Endothelial cell of umbilical vein (primary cell): ENCODE measurements around the gene C1orf159. TPM values are rescaled to one million over a fixed set of nuclear protein-coding genes. Genes with fewer than 3 reads are reported as not detected.

Experiments
- BruUV-seq: library from RNA; stranded (reverse); fragments of 400-500 nt; replicated peaks from 2 replicates; lab custom pipeline; 2021; lab: Mats Ljungman, UMichigan
- CTCF ChIA-PET: fragments of 300-600, 350-600 bp; sonication (Branson Sonifier 250); formaldehyde crosslinking; loops from one replicate; lab custom pipeline; 2021; ENCODE audit warnings: antibody characterized with exemption, inconsistent platforms; lab: Charles Lee
- POLR2A ChIA-PET: fragments of 300-600, 350-600 bp; sonication (Branson Sonifier 250); formaldehyde crosslinking; loops from one replicate; lab custom pipeline; 2021; ENCODE audit warnings: antibody characterized with exemption, inconsistent platforms; lab: Charles Lee
- DNase-seq: peaks from one replicate; pipeline ENCODE4 v3.0.0-alpha.2; 2011; ENCODE audit warnings: low read depth, low spot score
- FAIRE-seq: peaks from 2 replicates; lab custom pipeline; 2011; peaks lifted over from hg19 to GRCh38; lab: Jason Lieb, UNC
- H2AFZ ChIP-seq: 2 replicates; pipeline ENCODE4 v1.6.0; 2012; ENCODE audit warnings: low read depth, low read length, control low read depth, inconsistent platforms
- H3K27ac ChIP-seq: 2 replicates; pipeline ENCODE4 v1.5.1; 2011; ENCODE audit warnings: low read depth, mild to moderate bottlenecking, control low read depth, low read length, moderate library complexity; ENCODE audit not compliant: insufficient read depth
- H3K27me3 ChIP-seq, 2 experiments: 2 replicates each; pipeline versions ENCODE4 v1.6.0 to v1.6.1; 2011; ENCODE audit warnings: low read length in 2 of 2, mixed read lengths in 1 of 2; ENCODE audit not compliant: control insufficient read depth in 2 of 2, insufficient read depth in 2 of 2
- H3K36me3 ChIP-seq, 2 experiments: 2 replicates in 1 of 2; 3 replicates in 1 of 2; pipeline ENCODE4 v1.5.1; 2011; ENCODE audit warnings: low read length in 2 of 2, mild to moderate bottlenecking in 1 of 2, moderate library complexity in 1 of 2; ENCODE audit not compliant: control insufficient read depth in 2 of 2, insufficient read depth in 2 of 2; ENCODE audit errors: extremely low read depth in 1 of 2
- H3K4me1 ChIP-seq: 3 replicates; pipeline ENCODE4 v1.5.1; 2011; ENCODE audit warnings: mild to moderate bottlenecking, low read length; ENCODE audit not compliant: control insufficient read depth, insufficient read depth; ENCODE audit errors: extremely low read depth
- H3K4me2 ChIP-seq: 2 replicates; pipeline ENCODE4 v1.6.1; 2011; ENCODE audit warnings: low read length, control low read depth, mixed read lengths; ENCODE audit not compliant: insufficient read depth
- H3K4me3 ChIP-seq, 3 experiments: fragments of 200-600 bp in 1 of 3; sonication (generic), shearing (Covaris generic) in 1 of 3; replicated peaks in 1 of 3; 2 replicates each; pipeline ENCODE4 v1.5.1; 2011 to 2016; ENCODE audit warnings: control low read depth in 3 of 3, low read length in 3 of 3, mild to moderate bottlenecking in 2 of 3, inconsistent platforms in 1 of 3, low read depth in 1 of 3, moderate library complexity in 1 of 3; ENCODE audit not compliant: insufficient read depth in 1 of 3
- H3K79me2 ChIP-seq: 2 replicates; pipeline ENCODE4 v1.6.0; 2012; ENCODE audit warnings: low read length, inconsistent platforms; ENCODE audit not compliant: control insufficient read depth, insufficient read depth
- H3K9ac ChIP-seq: replicated peaks from 2 replicates; pipeline ENCODE3; 2011; ENCODE audit warnings: low read length, control low read depth; ENCODE audit not compliant: insufficient read depth; ENCODE audit errors: extremely low read depth
- H3K9me1 ChIP-seq: replicated peaks from 3 replicates; pipeline ENCODE4 v1.6.0; 2011; ENCODE audit warnings: mild to moderate bottlenecking, low read length; ENCODE audit not compliant: control insufficient read depth, insufficient read depth; ENCODE audit errors: extremely low read depth
- H3K9me3 ChIP-seq: replicated peaks from 2 replicates; pipeline ENCODE4 v1.5.1; 2012; ENCODE audit warnings: low read length, inconsistent platforms; ENCODE audit not compliant: control insufficient read depth, insufficient read depth
- H4K20me1 ChIP-seq: replicated peaks from 2 replicates; pipeline ENCODE3; 2011; ENCODE audit warnings: mild to moderate bottlenecking, low read length; ENCODE audit not compliant: control insufficient read depth, insufficient read depth; ENCODE audit errors: extremely low read depth
- CTCF ChIP-seq, 2 donors: IDR thresholded peaks; 1 replicate in 1 of 2; 2 replicates in 1 of 2; pipeline ENCODE4 v1.5.1; 2011; ENCODE audit warnings: low read length in 2 of 2, mild to moderate bottlenecking in 2 of 2, moderate library complexity in 2 of 2, control low read depth in 1 of 2, inconsistent platforms in 1 of 2, low read depth in 1 of 2; ENCODE audit not compliant: insufficient read depth in 1 of 2; ENCODE audit errors: extremely low read depth in 1 of 2
- EZH2 ChIP-seq: IDR thresholded peaks from 2 replicates; pipeline ENCODE4 v1.6.1; 2012; ENCODE audit warnings: borderline replicate concordance, low read depth, mild to moderate bottlenecking, moderate library complexity, low read length, inconsistent platforms; ENCODE audit not compliant: severe bottlenecking
- FOS ChIP-seq: IDR thresholded peaks from 2 replicates; pipeline ENCODE4 v1.6.1; 2011; ENCODE audit warnings: mild to moderate bottlenecking, low read length, moderate library complexity, borderline replicate concordance; ENCODE audit not compliant: insufficient read depth
- GATA2 ChIP-seq: IDR thresholded peaks from 2 replicates; pipeline ENCODE4 v1.7.0; 2011; ENCODE audit warnings: low read depth, mild to moderate bottlenecking, moderate library complexity, mixed read lengths, low read length; ENCODE audit not compliant: insufficient read length, insufficient read depth
- JUN ChIP-seq: IDR thresholded peaks from 2 replicates; pipeline ENCODE4 v1.6.1; 2011; ENCODE audit warnings: borderline replicate concordance, low read depth; ENCODE audit not compliant: insufficient read length, insufficient read depth
- MAX ChIP-seq: IDR thresholded peaks from 2 replicates; pipeline ENCODE4 v1.6.1; 2011; ENCODE audit not compliant: insufficient read depth, insufficient read length
- MYC ChIP-seq: IDR thresholded peaks from one replicate; pipeline ENCODE4 v1.6.1; 2011; ENCODE audit warnings: mild to moderate bottlenecking, low read depth, low read length
- POLR2A ChIP-seq: IDR thresholded peaks from 2 replicates; pipeline ENCODE4 v1.6.1; 2012; ENCODE audit warnings: low read depth, mild to moderate bottlenecking, control low read depth, low read length
- POLR2AphosphoS5 ChIP-seq: IDR thresholded peaks from 2 replicates; pipeline ENCODE4 v1.6.1; 2012; ENCODE audit warnings: low read depth, mild to moderate bottlenecking, control low read depth, low read length, moderate library complexity; ENCODE audit not compliant: insufficient read depth
- dilution Hi-C: fragments of 300-500 bp; cut with MboI; formaldehyde crosslinking; loops from one replicate; pipeline ENCODE4 v1.15.0; 2019; ENCODE audit warnings: low sequenced_read_pairs; ENCODE audit not compliant: extremely low pct_ligation_motif_present
- intact Hi-C: fragments of 100-400 bp; cut with micrococcal nuclease; formaldehyde crosslinking; loops from one replicate; pipeline ENCODE4 v1.10.0; 2022
- polyA plus RNA-seq, 4 experiments: library from polyadenylated mRNA; depleted of rRNA in 3 of 4; stranded (reverse) in 3 of 4; unstranded in 1 of 4; fragments of >200 nt; gene quantifications; 2 replicates each; pipeline versions ENCODE4 v1.2.1 to v1.2.3, GENCODE V29; 2011 to 2012; ENCODE audit warnings: missing spikeins in 1 of 4
- total RNA-seq: library from RNA; stranded (reverse); gene quantifications from 2 replicates; pipeline ENCODE4 v1.2.3, GENCODE V29; 2021

Gene C1orf159
- total and polyA plus RNA-seq, 2 donors (not counting 3 experiments of a cell fraction or from before 2014, with no cell fraction given) = 16.1 to 20.1 TPM

GRCh38 chr1:1150100-1150499 lies 34.2 kb upstream of the C1orf159 start:
- Histone ChIP-seq H3K4me3 (no peak overlapping the region), H3K27ac (no peak overlapping the region), H4K20me1 (no peaks in the 10 kb centered on the region), H3K4me2 (no peak overlapping the region), H3K27me3 (no peaks in the 10 kb centered on the region), H3K36me3 (no peaks in the 10 kb centered on the region), H3K9me3 (no peaks in the 10 kb centered on the region), H3K9me1 (no peaks in the 10 kb centered on the region), H3K4me1 (no peaks in the 10 kb centered on the region), H2AFZ (no peak overlapping the region), H3K9ac (no peak overlapping the region), H3K79me2 (no peaks in the 10 kb centered on the region)
- DNase-seq = no peak
- POLR2A ChIA-PET = no interaction called here
- FAIRE-seq = no peak
- CTCF ChIA-PET = no interaction called here
- dilution Hi-C loops (no loop called here), intact Hi-C loops (no loop called here)
- TF ChIP-seq JUN (no peak), EZH2 (no peak), POLR2AphosphoS5 (no peak), MAX (no peak), GATA2 (no peak), POLR2A (no peak), CTCF (IDR thresholded peaks at IDR 0.05; ENCODE audit: extremely low read depth in 1 of 2, insufficient read depth in 1 of 2, low read depth in 1 of 2, low read length in 2 of 2) (no peak), FOS (no peak), MYC (no peak)
- BruUV-seq = no TSS peak
